ENCODE results near the gene ACACB.

The ACACB gene

GRCh38 chr12:109115758-109116610, at the start of gene ACACB:
TSS of gene ACACB (plus strand) at chr12:109116587. CDS start at chr12:109139406, 22,819 bp downstream.
- DNase-seq, result no peak

- DNase-seq, result no peak
These were observed 46.8 kb upstream of the ACACB start for GRCh38 chr12:109069307-109070271.

DNA sequence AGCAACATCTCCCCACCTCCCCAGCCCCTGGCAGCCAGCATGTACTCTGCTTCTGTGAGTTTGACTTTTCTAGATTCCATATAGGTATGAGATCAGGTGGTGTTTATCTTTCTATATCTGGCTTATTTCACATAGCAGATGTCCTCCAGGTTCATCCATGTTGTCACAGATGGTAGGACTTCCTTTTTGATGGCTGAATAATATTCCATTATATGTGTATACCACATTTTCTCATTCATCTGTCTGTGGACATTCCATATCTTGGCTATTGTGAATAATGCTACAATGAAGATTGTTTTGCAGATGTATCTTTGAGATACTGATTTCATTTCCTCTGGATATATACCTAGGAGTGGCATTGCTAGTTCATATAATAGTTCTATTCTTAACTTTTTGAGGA, 41.5 kb upstream of the ACACB start:
- no peak for DNase-seq

DNA sequence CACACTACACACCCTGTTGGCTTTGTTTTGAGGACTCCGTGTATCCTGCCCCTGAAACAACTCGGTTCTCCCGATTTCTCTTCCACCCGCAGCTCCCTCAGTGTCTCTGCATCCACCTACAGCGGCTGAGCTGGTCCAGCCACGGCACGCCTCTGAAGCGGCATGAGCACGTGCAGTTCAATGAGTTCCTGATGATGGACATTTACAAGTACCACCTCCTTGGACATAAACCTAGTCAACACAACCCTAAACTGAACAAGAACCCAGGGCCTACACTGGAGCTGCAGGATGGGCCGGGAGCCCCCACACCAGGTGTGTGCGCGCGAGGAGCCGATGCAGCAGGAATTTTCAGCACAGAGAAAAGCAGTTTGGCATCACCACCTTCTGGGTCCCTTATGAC, 33.6 kb upstream of the ACACB start:
- no peak for DNase-seq

DNA sequence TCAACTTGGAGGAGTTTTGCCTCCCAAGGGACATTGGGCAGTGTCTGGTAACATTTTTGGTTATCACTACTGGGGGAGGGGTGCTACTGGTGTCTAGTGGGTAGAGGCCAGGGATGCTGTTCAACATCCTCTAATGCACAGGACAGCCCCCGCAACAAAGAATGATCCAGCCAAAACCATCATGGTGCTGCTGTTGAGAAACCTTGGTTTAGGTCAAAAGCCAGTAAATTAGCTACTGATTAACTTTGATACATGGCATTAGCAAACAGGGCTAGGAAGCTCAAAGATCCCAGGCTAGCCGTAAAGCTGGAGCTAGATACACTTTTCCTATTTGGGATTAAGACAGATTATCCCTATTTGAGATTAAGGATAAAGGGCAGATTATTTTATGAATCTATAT, 32.0 kb upstream of the ACACB start:
- DNase-seq, result no peak

DNA sequence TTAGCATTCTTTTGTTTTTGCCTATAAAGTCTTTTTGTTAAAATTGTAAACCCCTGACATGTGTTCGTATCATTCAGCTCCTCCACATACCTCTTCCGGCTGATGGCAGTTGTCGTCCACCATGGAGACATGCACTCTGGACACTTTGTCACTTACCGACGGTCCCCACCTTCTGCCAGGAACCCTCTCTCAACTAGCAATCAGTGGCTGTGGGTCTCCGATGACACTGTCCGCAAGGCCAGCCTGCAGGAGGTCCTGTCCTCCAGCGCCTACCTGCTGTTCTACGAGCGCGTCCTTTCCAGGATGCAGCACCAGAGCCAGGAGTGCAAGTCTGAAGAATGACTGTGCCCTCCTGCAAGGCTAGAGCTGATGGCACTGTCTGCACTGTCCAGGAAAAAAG, 30.8 kb upstream of the ACACB start:
- no peak for DNase-seq

DNA sequence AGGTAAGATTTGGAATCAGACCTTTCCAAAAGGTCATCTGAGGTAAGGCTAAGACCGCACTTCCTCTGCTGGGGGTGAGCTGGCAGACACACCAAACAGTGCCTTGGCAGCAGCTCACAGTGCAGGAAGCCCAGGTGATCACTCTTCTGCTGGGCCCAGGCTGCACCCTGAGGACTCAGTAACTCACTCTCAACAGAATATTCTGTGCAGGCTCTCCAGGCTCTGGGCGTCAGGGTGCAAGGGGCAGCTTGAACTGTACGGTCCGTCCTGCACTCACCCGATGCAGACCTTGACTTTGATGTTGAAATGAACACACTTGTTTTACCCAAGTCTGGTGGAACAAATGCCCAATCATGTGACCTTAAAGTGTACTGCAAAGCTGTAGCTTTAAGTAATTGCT, 29.1 kb upstream of the ACACB start:
- DNase-seq, result no peak

GRCh38 chr12:109088818-109089217, 27.6 kb upstream of the ACACB start:
- no peak for DNase-seq

DNA sequence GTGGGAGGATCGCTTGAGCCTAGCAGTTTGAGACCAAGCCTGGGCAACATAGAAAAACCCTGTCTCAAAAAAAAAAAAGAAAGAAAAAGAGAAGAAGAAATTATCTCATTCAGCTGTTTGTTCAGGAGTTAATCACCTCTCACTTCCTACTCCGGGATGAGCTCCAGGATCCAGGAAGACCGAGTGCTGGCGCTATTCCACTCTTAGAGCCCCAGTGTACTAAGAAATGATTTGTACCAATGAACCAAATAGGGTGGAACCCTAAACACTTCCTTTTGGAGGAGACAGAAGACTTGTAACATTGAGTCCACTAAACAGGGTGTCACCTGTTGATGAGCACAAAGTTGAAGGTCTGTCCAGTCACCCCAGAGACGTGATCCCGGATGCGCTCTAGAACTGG, 26.7 kb upstream of the ACACB start:
- no peak for DNase-seq

GRCh38 chr12:109092497-109093021, 23.8 kb upstream of the ACACB start:
- DNase-seq, result no peak

DNA sequence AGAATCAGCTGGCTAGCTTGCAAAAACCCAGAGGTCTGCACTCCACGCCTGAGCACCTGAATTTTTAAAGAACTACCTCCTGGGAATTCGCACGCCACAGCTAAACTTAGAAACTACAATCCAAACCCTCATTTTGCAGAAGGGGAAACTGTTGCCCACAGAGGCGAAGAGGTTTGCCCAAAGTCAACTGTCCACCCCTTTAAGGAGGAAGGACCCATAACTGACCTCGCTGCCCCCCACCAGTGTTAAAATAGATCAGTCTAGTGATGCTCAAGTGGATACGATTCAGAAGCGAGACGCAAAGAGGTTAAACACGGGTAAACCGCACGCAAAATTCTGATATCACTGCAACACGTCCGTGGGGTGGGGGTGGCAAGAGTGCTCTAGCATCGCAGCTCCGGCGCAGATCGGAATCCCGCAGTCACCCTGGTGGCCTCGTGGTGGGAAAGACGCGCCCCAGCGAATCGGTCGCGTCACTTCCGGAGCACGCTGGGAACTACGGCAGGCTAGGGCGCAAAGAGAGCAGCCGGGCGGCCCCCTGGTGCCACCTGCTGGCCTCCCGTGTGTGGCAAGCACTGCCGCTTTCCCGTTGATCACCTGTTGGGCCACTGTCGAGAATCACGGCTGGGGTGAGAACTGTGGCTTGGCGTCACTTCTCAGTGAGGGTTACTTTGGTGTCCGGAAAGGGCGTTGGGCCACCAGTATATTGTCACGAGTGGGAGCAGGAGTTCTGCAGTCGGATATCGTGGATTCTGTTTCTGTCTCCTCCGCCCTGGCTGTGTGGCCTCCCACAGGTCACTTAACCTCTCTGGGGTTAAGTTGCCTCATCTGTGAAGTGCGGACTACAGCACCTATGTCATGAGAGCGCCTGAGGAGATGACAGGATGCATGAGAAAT, 23.1 kb upstream of the ACACB start, which contains the start of gene ALKBH2:
Gene ALKBH2 (minus strand): TSS at position 451 of the 897 bp plus-strand sequence. CDS start 686 bp downstream, outside the sequence.
- peak; percentile 95 for DNase-seq

GRCh38 chr12:109097140-109097434, 19.3 kb upstream of the ACACB start:
- no peak for DNase-seq

DNA sequence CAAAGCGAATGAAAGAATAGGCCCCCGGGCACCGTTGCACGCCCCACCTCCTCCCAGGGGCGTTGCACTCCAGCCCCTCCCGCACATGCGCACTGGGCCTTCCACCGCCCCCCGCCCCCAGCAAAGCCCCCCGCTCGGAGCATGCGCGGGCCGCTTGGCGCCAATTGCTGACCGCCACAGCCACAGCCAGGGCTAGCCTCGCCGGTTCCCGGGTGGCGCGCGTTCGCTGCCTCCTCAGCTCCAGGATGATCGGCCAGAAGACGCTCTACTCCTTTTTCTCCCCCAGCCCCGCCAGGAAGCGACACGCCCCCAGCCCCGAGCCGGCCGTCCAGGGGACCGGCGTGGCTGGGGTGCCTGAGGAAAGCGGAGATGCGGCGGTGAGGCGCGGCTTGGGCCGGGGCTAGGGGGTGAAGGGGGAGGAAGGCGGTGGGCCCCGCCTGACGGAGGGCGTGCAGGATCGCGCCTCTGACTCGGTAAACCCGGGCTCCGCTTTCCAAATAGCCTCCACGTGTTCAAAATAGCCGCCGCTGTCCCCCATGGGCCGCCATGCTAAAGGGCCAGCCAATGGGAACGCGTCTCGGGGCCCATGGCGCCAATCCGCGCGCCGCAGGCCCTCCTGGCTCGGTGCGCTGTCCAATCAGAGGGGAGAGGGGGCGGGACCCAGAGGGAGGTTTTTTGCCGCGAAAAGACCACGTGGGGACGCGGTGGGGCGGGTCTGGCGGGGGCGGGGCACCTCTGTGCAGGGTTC, 18.8 kb upstream of the ACACB start, which contains the start of gene UNG:
Gene UNG (plus strand): TSS at position 163 of the 748 bp plus-strand sequence. CDS start 83 bp downstream, at position 246.
- DNase-seq, result peak; percentile 95

- no peak for DNase-seq
These were observed 18.2 kb upstream of the ACACB start for GRCh38 chr12:109098183-109098604.

DNA sequence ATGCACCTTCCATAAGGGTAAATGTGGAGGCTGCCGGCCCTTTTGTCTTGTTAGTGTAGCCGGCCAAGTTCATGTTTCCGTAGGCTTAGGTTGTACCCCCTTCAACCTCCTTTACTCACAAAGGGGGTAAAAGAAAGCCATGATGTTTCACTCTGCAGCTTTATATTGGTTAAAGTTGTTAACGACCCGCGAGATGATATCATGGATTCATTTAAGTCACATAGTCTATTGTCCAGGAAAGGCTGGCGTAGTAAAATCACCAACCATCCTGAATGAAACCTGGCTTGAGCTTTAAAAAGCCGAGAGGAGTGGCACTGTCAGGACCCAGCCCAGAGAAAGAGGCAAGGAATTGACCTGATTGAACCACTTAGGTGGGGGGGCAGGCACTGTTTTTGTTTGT, 17.7 kb upstream of the ACACB start:
- no peak for DNase-seq

DNA sequence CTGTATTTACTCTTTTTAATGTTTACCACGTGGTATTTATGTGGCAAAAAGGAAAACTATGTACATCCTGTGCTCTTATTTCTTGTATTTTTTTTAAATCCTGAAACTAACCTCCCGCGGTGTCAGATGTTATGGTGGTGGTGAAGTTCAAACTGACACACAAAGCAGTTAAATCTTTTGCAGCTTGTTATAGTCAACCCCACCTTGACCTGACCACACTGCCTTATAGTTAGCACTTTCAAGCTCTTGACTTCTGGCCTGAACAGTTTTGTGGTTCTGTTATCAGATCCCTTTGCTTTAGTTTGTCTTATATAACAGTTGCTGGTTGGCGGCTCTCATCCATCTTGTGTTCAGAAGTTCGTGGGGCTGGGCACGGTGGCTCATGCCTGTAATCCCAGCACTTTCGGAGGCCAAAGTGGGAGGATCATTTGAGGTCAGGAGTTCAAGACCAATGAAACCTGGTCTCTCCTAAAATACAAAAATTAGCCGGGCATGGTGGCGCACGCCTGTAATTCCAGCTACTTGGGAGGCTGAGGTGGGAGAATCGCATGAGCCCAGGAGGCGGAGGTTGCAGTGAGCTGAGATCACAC, 16.9 kb upstream of the ACACB start:
- no peak for DNase-seq

DNA sequence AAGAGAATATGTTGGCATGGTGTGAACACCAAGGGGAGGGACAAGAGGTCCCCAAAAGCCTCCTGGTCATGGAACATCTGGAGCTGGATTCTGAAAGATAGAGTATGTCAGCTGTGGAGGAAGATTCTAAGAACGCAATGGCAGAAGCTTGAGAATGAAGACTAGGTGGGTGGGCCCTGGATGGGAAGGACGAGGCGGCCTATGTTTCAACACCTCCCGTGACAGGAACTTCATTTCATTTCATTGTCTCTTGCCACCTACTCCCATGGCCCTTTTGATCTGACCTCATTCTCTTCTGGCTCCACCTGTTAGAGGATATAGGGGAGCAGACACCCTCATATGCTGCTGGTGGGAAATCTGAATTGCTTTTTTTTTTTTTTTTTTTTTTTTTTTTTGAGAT, 15.6 kb upstream of the ACACB start:
- no peak for DNase-seq

DNA sequence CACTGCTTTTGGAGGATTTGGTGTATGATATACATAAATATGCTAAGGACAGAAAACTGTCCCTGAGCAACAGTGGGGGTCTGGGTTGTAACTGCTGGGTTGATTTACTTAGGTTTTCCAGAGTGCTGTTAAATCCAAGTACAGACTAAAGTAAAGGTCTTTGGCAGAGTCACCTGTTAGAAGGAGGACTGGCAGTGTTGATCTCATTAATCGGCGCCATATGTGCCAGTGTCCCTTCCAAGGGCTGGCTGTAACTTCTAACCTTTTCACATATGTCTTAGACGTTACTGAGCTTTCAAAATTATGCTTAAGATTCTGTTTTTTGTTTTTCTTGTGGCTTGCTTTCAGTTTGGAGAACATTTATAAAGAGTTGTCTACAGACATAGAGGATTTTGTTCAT, 13.9 kb upstream of the ACACB start:
- no peak for DNase-seq

GRCh38 chr12:109105176-109105575, 11.2 kb upstream of the ACACB start:
- DNase-seq, result no peak

- DNase-seq, result no peak
These were observed 6.5 kb upstream of the ACACB start for GRCh38 chr12:109109746-109110350.

Measured in CD4-positive, alpha-beta T cell treated with Interleukin-15 for 1 hour (primary cell).